ENCODE data around the gene FEN1. TPM values are rescaled to one million over a fixed set of nuclear protein-coding genes. Genes with fewer than 3 reads are reported as not detected.

Gene FEN1
- total RNA-seq, 1 experiment from 2014 or later, result 89.5 TPM

DNA sequence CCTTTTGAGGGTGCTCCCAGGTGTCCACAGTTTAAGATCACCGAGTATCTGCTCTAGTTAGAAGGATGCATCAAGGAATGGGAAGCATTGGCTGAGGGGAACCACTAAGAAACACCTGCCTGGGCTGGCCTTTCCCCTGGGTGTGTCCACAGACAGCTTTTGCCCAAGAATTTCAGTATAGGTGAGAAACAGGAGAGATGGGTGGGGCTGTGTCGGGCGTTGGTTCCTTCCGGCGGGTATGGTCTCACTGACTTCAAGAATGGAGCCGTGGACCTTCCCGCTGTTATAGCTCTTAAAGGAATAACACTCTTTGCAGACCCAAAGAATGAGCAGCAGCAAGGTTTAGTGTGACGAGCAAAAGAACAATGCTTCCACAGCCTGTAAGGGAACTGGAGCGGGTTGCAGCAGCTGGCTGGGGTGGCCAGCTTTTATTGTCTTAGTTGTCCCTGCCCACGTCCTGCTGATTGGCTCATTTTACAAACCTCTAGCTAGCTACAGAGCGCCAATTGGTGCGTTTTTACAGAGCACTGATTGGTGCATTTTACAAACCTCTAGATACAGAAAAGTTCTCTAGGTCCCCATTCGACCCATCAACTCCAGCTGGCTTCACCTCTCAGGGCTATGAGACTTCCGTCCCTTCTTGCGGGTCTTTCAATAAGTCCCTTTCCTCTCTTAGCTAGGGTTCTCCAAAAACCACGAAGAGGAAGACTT lies 21.7 kb downstream of the FEN1 start:
- ChIA-PET RAD21 (ENCODE audit: low non-redundant PET in 1 of 2, low total read pairs in 2 of 2, uncharacterized antibody in 2 of 2, unreplicated experiment in 2 of 2) (interaction anchor here (0.6 to 1.4 kb wide), 2 partner anchors 294 to 307 kb away, joined by 3 to 6 read pairs; no protein-coding TSS in a partner anchor), POLR2A (interaction anchor here (0.6 to 3.5 kb wide), 20 partner anchors 9 to 1027 kb away, joined by 3 to 33 read pairs (median 6); partner anchors contain the start of genes FEN1, FTH1, STX5 and TMEM258), CTCF (interaction anchor here (0.8 to 4.0 kb wide), 14 partner anchors 10 to 358 kb away, joined by 3 to 32 read pairs (median 4); no protein-coding TSS in a partner anchor)
- Histone ChIP-seq H3K9me3 (ENCODE audit: control insufficient read depth in 1 of 2, insufficient read depth in 1 of 2, low read depth in 1 of 2, low read length in 2 of 2) (no peaks in the 10 kb centered on the region), H3K9ac (ENCODE audit: low read length) (peak overlapping the region; percentile 98), H3K27ac (ENCODE audit: low read depth, low read length) (peak overlapping the region; percentile 96), H2AFZ (ENCODE audit: low read depth, low read length, poor library complexity, severe bottlenecking) (no peak overlapping the region), H4K20me1 (ENCODE audit: insufficient read depth) (no peaks in the 10 kb centered on the region), H3K79me2 (ENCODE audit: insufficient read depth, low read length) (peaks cover 9% of the 10 kb centered on the region), H3K27me3 (ENCODE audit: insufficient read depth, low read length) (no peaks in the 10 kb centered on the region), H3K4me2 (ENCODE audit: low read length) (peak overlapping the region; percentile 80), H3K4me3 (replicated peaks in 1 of 2; ENCODE audit: low read depth in 1 of 2, low read length in 2 of 2) (peak overlapping the region; percentile 85 to 89), H3K36me3 (ENCODE audit: control insufficient read depth in 1 of 2, insufficient read depth in 2 of 2, low read length in 2 of 2) (peaks cover 2 to 9% of the 10 kb centered on the region in 2 experiments; a peak in 2 of 4 replicates), H3K9me2 (ENCODE audit: insufficient read depth) (no peaks in the 10 kb centered on the region), H3K4me1 (ENCODE audit: control insufficient read depth in 1 of 2, insufficient read depth in 2 of 2, low read length in 2 of 2) (peaks cover 13 to 38% of the 10 kb centered on the region in 2 experiments)
- DNase-seq (ENCODE audit: low read depth, low spot score), result peak; percentile 67
- TSS peak; percentile 57 for BruUV-seq (replicated peaks)
- intact Hi-C loops (cut with micrococcal nuclease), result no loop called here
- no peak for TF ChIP-seq SRF (IDR thresholded peaks at IDR 0.05; ENCODE audit: low read depth)
- no peak for TF ChIP-seq SIN3A (IDR thresholded peaks at IDR 0.05; ENCODE audit: low read depth)
- TF ChIP-seq POLR2AphosphoS5 (IDR thresholded peaks at IDR 0.05; ENCODE audit: low read depth, low read length), result peak; percentile 83
- TF ChIP-seq POLR2A (IDR thresholded peaks at IDR 0.05; ENCODE audit: borderline replicate concordance, extremely low read depth, insufficient read depth, insufficient read length), result peak; percentile 78
- ATAC-seq, result peak; percentile 29

DNA sequence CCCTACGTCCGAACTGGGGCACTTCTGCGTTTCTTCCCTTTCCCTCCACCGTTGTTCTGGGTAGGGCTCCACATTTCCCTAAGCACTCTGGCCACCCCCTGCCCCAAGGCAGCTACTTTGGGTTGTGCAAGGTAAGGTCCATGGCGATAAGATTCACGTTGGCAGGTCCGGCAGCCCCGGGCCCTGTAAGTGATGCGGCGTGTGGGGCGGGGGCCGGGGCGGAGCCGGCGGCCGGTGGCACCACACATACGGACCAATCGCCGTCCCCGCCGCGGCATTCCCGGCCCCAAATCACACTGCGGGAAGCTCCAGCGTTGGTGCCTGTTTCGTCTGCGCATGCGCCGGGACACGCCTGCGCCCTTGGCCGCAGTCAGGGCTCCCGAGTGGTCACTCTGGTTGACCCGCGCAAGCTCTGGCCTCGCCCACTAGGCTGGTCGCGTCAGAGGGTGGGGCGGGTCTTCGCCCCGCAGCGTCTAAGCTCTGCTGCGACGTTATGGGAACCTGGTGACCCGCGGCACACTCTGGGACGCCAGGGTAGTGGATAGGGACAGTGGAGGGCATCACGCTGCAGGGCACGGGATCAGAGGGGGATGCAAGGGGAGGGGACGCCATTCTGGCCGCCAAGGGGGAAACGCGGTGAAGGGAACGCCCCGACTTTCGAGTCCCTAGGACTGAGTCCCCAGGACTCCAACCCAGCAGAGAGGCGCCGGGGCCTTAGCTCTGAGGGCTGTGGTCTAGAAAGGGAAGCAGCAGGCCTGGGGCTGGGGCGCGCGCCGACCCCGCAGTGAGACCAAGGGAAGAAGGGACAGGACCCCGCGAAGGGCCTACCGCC lies 22.5 kb downstream of the FEN1 start:
- H3K79me2 ChIP-seq (ENCODE audit: insufficient read depth, low read length), result peaks cover 9% of the 10 kb centered on the region
- peak overlapping the region; percentile 80 for H3K4me2 ChIP-seq (ENCODE audit: low read length)
- H3K9me3 ChIP-seq (ENCODE audit: control insufficient read depth in 1 of 2, insufficient read depth in 1 of 2, low read depth in 1 of 2, low read length in 2 of 2), result no peaks in the 10 kb centered on the region
- H3K9ac ChIP-seq (ENCODE audit: low read length), result peak overlapping the region; percentile 98
- H3K9me2 ChIP-seq (ENCODE audit: insufficient read depth), result no peaks in the 10 kb centered on the region
- peak overlapping the region; percentile 85 to 89 for H3K4me3 ChIP-seq (replicated peaks in 1 of 2; ENCODE audit: low read depth in 1 of 2, low read length in 2 of 2)
- H3K4me1 ChIP-seq (ENCODE audit: control insufficient read depth in 1 of 2, insufficient read depth in 2 of 2, low read length in 2 of 2), result peaks cover 21 to 45% of the 10 kb centered on the region in 2 experiments
- peak overlapping the region; percentile 96 for H3K27ac ChIP-seq (ENCODE audit: low read depth, low read length)
- CTCF ChIA-PET, result interaction anchor here (0.8 to 4.0 kb wide), 16 partner anchors 11 to 357 kb away, joined by 3 to 32 read pairs (median 4); no protein-coding TSS in a partner anchor
- RAD21 ChIA-PET (ENCODE audit: low non-redundant PET in 1 of 2, low total read pairs in 2 of 2, uncharacterized antibody in 2 of 2, unreplicated experiment in 2 of 2), result interaction anchor here (0.6 to 1.4 kb wide), 2 partner anchors 293 to 306 kb away, joined by 3 to 6 read pairs; no protein-coding TSS in a partner anchor
- DNase-seq (ENCODE audit: low read depth, low spot score) (peak; percentile 97), ATAC-seq (peak; percentile 77)
- H3K27me3 ChIP-seq (ENCODE audit: insufficient read depth, low read length), result no peaks in the 10 kb centered on the region
- BruUV-seq (replicated peaks), result TSS peak; percentile 55
- H2AFZ ChIP-seq (ENCODE audit: low read depth, low read length, poor library complexity, severe bottlenecking), result no peak overlapping the region
- POLR2A ChIA-PET, result interaction anchor here (0.6 to 3.5 kb wide), 21 partner anchors 9 to 1026 kb away, joined by 3 to 33 read pairs (median 5); partner anchors contain the start of genes FEN1, FTH1, STX5 and TMEM258
- H3K36me3 ChIP-seq (ENCODE audit: control insufficient read depth in 1 of 2, insufficient read depth in 2 of 2, low read length in 2 of 2), result peaks cover 2 to 9% of the 10 kb centered on the region in 2 experiments; a peak in 2 of 4 replicates
- H4K20me1 ChIP-seq (ENCODE audit: insufficient read depth), result no peaks in the 10 kb centered on the region
- intact Hi-C loops (cut with micrococcal nuclease), result no loop called here
- TF ChIP-seq EZH2 (IDR thresholded peaks at IDR 0.05), result no peak
- TF ChIP-seq SRF (IDR thresholded peaks at IDR 0.05; ENCODE audit: low read depth), result no peak
- no peak for TF ChIP-seq ATF3 (IDR thresholded peaks at IDR 0.05)
- TF ChIP-seq FOSL1 (IDR thresholded peaks at IDR 0.05; ENCODE audit: low read depth), result no peak
- TF ChIP-seq ZFX (IDR thresholded peaks at IDR 0.05), result peak; percentile 57; the same call in 1 of the 2 replicates
- TF ChIP-seq POLR2A (IDR thresholded peaks at IDR 0.05; ENCODE audit: borderline replicate concordance, extremely low read depth, insufficient read depth, insufficient read length), result peak; percentile 49
- TF ChIP-seq CEBPB (IDR thresholded peaks at IDR 0.05; ENCODE audit: low read depth), result no peak
- TF ChIP-seq RAD21 (IDR thresholded peaks at IDR 0.05; ENCODE audit: low read depth), result no peak
- TF ChIP-seq, protein P1, sequence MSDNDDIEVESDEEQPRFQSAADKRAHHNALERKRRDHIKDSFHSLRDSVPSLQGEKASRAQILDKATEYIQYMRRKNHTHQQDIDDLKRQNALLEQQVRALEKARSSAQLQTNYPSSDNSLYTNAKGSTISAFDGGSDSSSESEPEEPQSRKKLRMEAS (IDR thresholded peaks at IDR 0.05), result no peak
- TF ChIP-seq POLR2AphosphoS5 (IDR thresholded peaks at IDR 0.05; ENCODE audit: low read depth, low read length), result peak; percentile 91
- no peak for TF ChIP-seq SP1 (IDR thresholded peaks at IDR 0.05; ENCODE audit: low read depth)
- TF ChIP-seq JUND (IDR thresholded peaks at IDR 0.05), result no peak
- TF ChIP-seq, protein P2, sequence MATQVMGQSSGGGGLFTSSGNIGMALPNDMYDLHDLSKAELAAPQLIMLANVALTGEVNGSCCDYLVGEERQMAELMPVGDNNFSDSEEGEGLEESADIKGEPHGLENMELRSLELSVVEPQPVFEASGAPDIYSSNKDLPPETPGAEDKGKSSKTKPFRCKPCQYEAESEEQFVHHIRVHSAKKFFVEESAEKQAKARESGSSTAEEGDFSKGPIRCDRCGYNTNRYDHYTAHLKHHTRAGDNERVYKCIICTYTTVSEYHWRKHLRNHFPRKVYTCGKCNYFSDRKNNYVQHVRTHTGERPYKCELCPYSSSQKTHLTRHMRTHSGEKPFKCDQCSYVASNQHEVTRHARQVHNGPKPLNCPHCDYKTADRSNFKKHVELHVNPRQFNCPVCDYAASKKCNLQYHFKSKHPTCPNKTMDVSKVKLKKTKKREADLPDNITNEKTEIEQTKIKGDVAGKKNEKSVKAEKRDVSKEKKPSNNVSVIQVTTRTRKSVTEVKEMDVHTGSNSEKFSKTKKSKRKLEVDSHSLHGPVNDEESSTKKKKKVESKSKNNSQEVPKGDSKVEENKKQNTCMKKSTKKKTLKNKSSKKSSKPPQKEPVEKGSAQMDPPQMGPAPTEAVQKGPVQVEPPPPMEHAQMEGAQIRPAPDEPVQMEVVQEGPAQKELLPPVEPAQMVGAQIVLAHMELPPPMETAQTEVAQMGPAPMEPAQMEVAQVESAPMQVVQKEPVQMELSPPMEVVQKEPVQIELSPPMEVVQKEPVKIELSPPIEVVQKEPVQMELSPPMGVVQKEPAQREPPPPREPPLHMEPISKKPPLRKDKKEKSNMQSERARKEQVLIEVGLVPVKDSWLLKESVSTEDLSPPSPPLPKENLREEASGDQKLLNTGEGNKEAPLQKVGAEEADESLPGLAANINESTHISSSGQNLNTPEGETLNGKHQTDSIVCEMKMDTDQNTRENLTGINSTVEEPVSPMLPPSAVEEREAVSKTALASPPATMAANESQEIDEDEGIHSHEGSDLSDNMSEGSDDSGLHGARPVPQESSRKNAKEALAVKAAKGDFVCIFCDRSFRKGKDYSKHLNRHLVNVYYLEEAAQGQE (IDR thresholded peaks at IDR 0.05; ENCODE audit: low read depth), result no peak

All from HCT116 (cell line).